ENCODE measurements around the gene LHPP.

The LHPP gene

DNA sequence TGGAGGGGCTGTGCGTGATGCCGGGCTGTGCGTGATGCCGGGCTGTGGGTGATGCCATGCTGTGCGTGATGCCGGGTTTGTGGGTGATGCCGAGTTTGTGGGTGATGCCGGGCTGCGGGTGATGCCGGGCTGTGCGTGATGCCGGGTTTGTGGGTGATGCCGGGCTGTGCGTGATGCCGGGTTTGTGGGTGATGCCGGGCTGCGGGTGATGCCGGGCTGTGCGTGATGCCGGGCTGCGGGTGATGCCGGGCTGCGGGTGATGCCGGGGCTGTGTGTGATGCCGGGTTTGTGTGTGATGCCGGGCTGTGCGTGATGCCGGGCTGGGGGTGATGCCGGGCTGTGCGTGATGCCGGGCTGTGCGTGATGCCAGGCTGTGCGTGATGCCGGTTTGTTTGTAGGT, 153.6 kb downstream of the LHPP start:
- no peak overlapping the region for H3K4me3 ChIP-seq (ENCODE audit: low read length)
- no peak for TF ChIP-seq ZNF274 (IDR thresholded peaks at IDR 0.05; ENCODE audit: low read depth, low read length)

DNA sequence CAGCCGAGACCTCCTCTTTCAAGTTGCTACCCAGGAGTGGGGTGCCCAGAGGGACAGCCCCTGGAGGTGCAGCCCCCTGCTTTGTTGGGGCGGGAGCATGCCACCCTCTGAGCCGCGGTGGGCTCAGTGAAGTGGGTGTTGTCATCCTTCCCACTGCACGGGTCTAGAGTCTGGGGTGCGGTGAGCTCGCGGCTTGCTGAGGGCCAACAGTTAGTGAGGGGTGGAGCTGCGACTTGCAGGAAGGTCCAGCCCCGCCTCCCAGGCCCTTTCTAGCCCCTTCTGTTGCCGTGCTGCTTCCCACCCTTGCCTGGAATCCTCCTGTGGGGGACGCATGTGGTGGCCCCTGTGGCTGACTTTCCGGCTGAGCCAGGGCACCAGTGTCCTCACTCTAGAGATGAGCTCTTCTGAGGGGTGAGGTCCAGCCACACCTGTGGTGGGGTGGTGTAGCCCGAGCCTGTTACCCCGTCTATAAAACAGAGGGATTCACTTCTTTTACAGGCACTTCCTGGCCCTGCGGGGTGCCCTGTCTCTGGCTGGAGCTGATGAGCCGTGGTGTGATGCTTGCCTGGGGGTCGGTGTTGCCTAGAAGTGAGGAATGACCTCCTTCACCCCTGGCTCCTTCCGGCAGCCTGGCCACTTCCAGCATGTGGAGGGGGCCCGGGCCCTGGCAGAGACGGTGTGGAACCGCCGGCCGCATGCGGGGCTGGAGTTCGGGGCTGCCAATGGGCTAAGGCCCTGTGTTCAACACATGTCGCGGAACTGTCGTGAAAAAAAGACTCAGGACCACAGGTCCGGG, 154.6 kb downstream of the LHPP start:
- no peak overlapping the region for H3K4me3 ChIP-seq (ENCODE audit: low read length)
- TF ChIP-seq ZNF274 (IDR thresholded peaks at IDR 0.05; ENCODE audit: low read depth, low read length), result no peak

DNA sequence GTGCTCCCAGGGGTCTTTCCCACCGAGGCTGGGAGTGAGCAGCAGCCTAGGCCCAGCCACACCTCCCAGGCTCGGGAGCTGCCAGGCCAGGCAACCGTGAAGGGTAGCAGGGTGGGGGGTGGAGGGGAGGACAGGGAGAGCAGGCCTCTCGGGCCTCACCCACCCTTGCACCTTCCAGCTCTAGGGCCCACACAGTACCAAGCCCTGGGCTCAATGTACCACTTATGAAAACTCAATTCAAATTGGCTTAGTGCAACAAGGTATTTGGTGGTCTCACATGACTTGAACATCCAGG, 155.2 kb downstream of the LHPP start:
- H3K4me3 ChIP-seq (ENCODE audit: low read length), result no peak overlapping the region
- TF ChIP-seq ZNF274 (IDR thresholded peaks at IDR 0.05; ENCODE audit: low read depth, low read length), result no peak

DNA sequence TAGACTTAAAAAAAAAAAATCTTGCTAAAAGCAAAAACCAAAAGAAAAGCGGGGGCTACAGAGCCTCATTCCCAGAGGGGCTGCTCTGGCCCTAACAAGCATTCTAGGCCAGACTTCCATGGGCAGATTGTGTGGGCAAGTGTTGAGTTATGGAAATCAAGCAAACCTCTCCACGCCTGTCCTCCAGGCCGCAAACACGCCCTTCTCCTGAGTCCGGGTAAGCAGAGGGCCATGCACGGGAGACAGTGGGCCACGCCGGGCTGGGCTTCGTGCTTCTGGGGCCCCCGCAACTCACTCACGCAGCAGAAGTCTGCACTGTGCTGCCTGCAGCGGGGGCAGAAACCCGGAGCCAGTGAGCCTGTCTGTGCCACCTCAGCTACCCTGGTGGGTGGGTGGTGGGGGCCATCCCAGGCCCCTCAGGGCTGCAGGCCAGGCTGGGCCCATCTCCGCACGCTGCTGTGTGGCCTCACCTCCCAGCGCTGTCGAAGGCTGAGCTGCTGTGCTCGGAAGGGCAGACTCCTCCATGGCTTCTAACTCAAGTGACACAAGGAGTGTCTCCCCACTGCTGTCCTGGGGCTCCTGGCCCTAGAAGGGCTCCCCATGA, 156.9 kb downstream of the LHPP start:
- H3K4me3 ChIP-seq (ENCODE audit: low read length), result no peak overlapping the region
- no peak for TF ChIP-seq ZNF274 (IDR thresholded peaks at IDR 0.05; ENCODE audit: low read depth, low read length)

DNA sequence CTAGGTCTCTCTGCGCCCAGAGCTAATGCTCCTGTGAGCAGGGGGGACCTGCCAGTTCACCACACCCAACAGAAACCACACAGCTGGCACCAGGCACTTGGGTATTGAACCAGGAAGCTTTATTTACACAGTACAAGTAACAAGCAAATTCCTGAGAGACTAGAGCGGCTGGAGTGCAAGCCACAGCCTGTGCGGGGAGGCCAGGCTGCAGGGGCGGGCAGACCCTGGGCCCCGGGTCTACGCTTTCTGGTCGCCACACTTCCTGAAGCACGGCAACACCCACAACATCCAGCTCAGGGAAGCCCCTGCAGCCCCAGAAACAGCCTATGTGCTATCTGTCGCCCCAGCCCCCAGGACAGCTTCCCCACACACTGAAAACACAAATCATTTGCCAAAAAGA, 157.6 kb downstream of the LHPP start:
- TF ChIP-seq ZNF274 (IDR thresholded peaks at IDR 0.05; ENCODE audit: low read depth, low read length), result no peak
- H3K4me3 ChIP-seq (ENCODE audit: low read length), result no peak overlapping the region; the same call in 1 of the 2 replicates

DNA sequence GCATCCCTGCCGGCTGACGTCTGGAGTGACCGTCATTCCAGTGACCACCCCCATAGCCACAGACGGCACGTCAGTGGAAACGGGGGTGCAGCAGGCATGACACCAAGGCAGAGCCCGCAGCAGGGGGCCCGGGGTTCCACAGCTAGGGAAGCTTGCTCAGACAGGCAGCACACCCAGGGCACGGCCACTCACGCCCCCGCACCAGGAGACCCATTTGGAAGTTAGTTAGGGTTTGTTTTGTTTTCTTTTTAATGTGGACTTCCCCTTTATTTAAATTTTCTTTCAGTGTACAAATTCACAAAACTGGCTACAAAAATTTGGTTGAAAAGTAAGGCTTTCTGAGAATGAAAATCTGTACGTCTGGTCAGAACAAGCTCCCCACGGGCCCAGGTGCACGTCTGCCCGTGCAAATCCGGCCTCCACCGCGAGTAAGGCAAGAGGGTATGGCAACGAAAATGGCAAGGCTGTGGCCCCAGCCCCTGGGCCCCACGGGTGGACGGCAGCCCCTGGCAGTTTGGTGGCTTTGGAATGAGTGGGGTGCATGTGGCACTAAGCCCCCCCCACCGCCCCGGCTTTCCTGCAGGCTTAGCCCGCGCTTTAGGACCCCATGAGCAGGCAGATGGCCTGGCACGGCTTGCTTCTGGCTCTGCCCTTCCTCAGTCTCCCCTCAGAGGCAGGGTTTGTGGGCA, 158.3 kb downstream of the LHPP start:
- peak overlapping the region; percentile 18; the same call in 1 of the 2 replicates for H3K4me3 ChIP-seq (ENCODE audit: low read length)
- TF ChIP-seq ZNF274 (IDR thresholded peaks at IDR 0.05; ENCODE audit: low read depth, low read length), result no peak

DNA sequence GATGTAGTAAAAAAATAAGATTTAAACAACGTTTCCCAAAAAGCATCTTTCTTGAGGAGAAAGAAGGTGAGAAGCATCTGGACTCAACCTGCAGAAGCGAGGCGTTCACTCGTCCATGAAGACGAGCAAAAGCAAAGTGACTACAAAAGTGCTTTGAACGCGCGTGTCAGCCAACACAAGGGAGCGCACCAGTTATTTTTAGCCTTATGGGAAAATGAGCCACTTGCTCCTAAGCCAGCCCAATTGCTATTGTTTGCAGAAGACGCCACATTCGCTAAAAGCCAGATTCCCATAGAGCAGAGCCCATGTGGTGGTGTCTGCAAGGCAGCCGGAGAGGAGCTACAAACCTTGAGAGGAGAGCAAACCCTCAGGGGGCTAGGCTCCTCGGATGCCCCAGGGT, 160.0 kb downstream of the LHPP start:
- no peak for TF ChIP-seq ZNF274 (IDR thresholded peaks at IDR 0.05; ENCODE audit: low read depth, low read length)
- H3K4me3 ChIP-seq (ENCODE audit: low read length), result no peak overlapping the region

DNA sequence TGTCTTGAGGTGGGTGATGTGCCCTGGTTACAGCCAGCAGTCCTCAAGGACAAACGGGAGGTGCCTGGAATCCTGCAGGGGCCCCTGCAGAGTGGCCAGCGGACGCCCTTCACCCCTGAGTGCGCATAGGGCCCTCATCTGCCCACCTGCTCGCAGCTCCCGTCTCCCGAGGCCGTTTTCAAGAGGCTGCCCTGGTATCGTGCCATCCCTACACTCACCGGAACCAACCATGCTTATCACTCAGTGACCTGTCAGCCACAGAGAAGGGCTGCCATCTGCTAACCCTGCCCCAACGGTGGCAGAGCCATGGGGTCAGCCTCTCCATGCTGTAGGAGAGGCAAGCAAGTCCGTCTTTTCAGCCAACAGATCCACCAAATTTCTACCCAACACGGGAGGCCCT, 160.5 kb downstream of the LHPP start:
- TF ChIP-seq ZNF274 (IDR thresholded peaks at IDR 0.05; ENCODE audit: low read depth, low read length), result no peak
- no peak overlapping the region for H3K4me3 ChIP-seq (ENCODE audit: low read length)

DNA sequence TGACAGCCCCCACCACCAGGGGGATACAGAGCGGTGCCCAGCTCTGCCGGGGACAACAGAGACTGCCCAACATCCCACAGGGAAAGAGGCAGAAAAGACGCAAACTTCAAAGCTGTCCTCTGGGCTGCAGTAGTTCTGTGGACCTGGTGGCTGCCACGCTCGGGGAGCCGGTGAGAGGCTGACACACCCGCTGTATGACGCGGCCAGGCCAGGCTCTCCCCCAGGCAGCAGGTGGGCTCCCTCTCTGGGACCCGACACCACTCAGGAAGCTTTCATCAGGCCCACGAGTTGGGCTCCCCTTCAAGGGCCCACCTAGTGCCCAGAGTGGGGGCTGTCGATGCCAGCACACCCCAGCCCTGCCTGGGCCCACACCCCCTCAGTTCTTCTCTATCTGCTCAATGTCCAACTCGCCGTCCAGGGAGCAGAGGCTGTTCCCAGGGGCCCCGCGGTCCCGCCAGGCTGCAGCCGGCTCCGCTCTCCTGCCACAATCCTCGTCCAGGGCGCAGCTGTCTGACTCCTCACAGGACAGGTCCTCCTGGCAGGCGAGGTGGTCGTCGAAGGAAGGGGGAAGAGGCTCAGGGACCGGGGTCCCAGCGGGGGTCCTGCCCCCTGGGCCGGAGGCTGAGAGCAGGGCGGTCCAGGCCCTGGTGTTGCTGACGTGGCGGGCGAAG, 161.4 kb downstream of the LHPP start:
- no peak overlapping the region for H3K4me3 ChIP-seq (ENCODE audit: low read length)
- TF ChIP-seq ZNF274 (IDR thresholded peaks at IDR 0.05; ENCODE audit: low read depth, low read length), result no peak

DNA sequence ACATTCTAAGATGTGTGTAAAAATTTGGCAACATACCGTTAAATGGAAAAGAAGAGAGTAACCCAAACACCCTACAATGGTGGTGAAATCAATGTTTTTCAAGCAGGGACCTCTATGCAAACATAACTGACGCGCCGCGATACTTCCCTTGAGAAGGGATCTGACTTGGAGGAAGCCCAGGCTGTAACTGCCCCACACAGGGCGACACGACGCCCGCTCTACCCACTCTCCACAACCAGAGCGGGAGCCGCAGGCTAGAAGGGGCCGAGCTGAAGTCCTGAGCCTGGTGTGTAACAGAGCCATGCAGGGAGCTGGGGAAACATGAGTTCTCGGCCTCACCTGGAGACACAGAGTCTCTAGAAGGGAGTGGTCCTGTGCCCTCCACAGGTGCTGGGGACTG, 162.4 kb downstream of the LHPP start:
- no peak overlapping the region for H3K4me3 ChIP-seq (ENCODE audit: low read length)
- no peak for TF ChIP-seq ZNF274 (IDR thresholded peaks at IDR 0.05; ENCODE audit: low read depth, low read length)

DNA sequence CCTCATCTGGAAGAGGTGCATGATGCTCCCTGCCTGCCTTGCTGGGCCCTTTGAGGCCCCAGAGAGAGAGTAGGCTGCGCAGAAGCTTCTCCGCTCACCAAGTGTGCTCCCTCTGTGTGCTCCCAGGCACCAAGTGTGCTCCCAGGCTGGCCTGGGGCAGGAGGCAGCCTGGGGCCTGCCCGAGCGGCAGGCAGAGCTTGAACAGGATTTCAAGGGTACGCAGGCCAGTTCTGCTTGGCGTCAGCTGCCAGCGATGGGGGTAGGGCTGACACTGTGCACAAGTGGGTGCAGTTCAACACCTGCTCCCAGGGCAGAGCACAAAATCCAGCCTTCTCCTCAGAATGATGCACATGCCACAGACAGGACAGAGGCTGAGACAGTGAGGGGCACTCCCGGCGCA, 162.8 kb downstream of the LHPP start:
- H3K4me3 ChIP-seq (ENCODE audit: low read length), result no peak overlapping the region
- no peak for TF ChIP-seq ZNF274 (IDR thresholded peaks at IDR 0.05; ENCODE audit: low read depth, low read length)

DNA sequence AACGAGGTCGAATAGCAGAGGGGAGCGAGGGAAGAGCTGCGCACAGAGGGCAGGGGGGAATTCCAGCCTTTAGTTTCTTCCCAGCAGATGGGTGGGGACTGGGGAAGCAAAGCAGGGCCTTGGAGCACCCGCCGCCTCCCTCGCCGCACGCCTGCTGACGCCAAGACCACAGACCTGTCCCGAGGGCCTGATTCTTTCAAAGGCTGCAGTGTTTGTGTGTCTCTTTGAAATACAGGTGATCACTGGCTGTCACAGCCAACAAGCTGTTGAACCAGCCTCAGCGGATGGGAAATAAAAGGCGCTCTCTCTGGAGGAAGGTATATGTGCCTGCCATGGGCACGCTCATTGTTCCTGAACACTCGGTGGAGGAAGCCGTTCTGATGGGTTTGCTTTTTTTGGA, 163.3 kb downstream of the LHPP start:
- H3K4me3 ChIP-seq (ENCODE audit: low read length), result no peak overlapping the region
- TF ChIP-seq ZNF274 (IDR thresholded peaks at IDR 0.05; ENCODE audit: low read depth, low read length), result no peak

DNA sequence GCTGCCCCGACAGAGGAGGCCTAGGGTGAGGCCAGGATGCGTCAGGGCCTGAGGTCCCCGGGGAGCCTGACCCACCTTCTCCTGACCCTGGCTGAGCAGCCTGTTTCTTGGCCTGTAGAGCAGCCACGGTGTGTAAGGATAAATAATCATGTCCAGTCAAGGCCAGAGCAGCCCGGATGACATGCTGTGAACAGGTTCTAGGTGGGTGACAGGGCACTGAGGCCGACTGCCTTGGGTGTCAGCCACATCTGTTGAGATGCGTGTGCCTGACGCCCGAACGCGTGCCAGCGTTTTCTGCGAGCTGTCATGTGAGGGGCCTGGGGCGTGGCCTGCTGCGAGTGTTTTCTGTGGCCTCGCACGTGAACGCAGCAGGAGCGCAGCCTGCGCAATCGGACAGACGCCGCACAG, 164.2 kb downstream of the LHPP start:
- TF ChIP-seq ZNF274 (IDR thresholded peaks at IDR 0.05; ENCODE audit: low read depth, low read length), result no peak
- no peak overlapping the region for H3K4me3 ChIP-seq (ENCODE audit: low read length)

DNA sequence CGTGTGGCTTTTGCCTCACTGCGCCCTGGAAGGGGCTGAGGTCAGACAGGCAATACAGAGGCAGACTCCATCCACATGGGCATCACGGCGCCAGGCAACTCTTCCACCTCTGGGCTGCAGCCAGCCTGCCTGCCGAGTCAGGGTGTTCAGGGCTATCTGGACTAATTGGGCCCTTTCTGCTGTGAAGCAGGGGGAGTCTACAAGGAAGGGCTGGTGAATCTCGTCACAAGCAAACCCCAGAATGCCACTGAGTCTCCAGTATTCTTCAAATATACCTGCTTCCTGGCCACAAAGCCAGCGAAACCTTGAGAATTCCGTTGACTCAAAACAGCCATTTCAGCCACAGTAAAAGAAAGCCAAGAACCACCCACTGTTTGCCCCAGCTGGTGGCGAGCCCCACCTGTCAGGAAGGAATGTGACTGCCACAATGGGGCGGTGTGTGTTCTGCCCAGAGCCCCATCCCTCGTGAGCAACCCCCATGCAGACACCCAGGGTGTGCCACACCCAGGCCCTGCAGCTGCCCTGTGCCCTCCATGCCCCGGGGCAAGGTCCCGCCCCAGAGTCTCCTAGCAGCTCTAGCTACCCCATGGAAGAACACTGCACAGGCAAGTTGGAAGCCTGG, 165.2 kb downstream of the LHPP start:
- TF ChIP-seq ZNF274 (IDR thresholded peaks at IDR 0.05; ENCODE audit: low read depth, low read length), result no peak
- H3K4me3 ChIP-seq (ENCODE audit: low read length), result no peak overlapping the region
